GM19099 (cell line): Measurements from ENCODE around the gene CABCOCO1.

Source experiments
- POLR2A ChIP-seq: IDR thresholded peaks from 3 replicates; pipeline ENCODE4 v1.6.1; 2011; ENCODE audit warnings: low read depth; ENCODE audit not compliant: insufficient read length; ENCODE audit errors: extremely low read depth

The CABCOCO1 gene, protein sequence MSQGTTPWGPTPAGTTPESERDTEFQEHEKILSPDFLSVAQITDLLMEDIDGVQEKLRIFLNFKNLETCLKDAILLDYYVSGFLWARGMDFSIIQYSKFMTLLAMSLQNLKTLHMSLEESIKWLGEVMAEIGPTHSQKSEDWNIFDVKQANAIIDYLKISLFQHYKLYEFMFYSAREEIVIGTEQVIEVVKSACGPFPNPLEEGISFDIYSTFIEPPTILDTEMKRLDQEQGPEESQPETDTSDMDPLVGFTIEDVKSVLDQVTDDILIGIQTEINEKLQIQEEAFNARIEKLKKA

DNA sequence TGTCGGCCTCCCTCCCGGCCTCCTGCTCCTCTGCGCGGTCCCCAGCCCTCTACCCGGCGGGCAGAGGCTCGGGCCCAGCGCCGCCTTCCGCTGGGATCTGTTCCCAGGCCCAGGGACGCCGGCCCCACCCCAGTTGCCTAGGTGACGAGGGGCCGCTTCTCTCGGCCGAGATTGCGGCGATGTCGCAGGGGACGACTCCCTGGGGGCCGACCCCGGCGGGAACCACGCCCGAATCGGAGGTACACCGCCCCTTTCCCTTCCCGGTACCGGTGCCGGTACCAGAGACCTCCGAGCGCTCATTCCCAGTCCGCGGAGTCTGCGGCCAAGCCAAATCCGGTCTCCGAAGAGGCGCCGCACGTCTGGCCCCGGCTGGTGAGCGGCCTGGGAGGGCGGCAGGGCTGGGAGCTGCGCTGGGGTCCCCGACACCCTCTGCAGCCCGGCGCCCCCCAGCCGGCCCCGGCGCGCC is at the start of gene CABCOCO1:
Gene CABCOCO1, plus strand, starts transcription at position 136 of the 466 bp plus-strand sequence. Its CDS starts 44 bp downstream, at position 180.
- TF ChIP-seq POLR2A = no peak

DNA sequence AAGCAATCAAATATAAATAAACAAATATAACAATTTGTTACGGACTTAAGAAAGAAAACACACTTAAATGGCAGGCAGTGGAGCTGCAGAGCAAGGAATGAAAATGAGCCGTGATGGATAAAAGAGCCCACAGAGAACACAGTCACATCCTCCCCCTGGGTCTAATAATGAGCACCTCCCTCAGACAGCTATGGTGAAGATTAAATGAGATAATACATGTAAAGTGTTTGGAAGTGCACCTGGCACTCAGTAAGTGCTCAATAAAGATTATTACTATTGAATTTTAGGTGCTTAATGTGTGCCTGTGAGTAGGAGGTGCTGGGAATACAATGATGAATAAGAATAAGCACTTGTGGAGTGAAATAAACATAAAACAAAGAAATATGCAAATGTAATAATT is 49.1 kb upstream of the CABCOCO1 start:
- no peak for TF ChIP-seq POLR2A

DNA sequence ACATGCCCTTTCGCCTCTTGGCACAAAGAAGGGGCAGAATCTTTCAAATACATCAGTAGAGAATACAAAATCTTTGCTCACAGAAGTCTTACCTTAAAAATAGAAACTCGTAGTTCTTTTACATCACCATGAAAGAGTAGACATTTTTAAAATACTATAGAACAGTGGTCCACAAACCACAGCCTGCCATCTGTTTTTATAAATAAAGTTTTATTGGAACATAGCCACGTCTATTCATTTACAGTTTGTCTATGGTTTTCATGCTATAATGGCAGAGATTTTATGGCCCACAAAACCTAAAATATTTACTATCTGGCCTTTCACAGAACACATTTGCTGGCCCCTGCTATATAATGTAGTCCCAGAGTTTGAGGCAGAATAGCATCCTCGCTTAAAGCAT is 46.1 kb upstream of the CABCOCO1 start:
- TF ChIP-seq POLR2A = no peak

DNA sequence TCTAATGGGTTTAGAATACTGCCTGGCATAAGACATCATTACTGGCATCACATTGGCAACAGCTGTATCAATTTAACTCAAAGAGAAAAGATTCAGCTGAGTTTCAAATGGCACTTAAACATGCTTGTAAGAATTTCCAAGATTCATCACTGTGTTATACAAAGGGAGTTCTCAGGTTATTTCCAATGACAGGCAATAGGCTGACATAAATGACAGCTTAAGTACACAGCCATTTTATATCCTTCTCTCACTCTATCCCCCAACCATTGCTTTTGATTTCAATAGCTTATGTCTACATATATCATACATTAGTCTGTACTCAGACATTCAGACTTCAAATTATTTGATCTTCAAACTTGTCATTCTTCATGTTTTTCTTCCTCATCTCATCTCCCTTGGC is 45.5 kb upstream of the CABCOCO1 start:
- TF ChIP-seq POLR2A = no peak

DNA sequence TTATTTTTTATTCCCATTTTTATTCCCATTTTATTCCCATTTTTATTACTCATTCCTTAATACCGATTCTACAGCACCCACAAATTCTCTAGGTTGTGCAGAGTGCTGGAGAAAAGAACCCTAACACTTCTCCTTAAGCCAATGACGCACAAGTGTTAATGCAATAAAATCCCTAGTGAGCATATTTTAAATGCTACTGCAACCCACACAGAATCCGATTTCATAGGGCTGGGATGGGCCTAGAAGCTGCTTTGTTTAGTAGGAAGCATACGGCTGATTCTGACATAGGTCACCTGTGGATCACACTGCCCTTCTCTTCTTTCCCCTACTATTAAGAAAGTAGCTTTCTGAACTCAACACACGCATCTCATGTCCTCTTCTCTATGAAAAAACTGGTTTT is 45.1 kb upstream of the CABCOCO1 start:
- TF ChIP-seq POLR2A = no peak

DNA sequence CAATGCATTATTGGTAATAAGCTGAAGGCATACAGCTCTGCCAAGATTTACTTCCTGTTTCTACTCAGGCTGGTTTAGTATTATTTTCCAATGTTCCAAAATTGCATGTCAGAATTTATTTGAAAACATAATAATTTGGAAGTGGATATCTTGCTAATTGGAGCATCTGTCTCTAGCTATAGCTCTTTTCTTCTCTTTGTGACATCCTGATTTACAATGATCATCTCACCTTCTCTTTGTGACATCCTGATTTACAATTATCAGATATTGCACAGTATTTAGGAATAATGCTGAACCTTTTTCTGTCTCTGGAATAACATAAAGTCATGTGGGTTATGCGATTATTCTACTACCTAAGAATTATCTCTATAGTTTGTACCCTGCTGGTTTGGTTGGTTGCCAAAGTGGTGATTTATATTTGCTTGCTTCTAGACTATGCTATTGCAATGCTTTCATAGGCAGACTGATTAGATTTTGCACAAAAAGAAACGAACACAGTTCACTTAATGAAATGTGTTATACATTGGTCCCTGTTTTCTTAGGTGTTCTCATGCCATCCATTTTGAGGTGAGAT is 44.3 kb upstream of the CABCOCO1 start:
- TF ChIP-seq POLR2A = no peak

DNA sequence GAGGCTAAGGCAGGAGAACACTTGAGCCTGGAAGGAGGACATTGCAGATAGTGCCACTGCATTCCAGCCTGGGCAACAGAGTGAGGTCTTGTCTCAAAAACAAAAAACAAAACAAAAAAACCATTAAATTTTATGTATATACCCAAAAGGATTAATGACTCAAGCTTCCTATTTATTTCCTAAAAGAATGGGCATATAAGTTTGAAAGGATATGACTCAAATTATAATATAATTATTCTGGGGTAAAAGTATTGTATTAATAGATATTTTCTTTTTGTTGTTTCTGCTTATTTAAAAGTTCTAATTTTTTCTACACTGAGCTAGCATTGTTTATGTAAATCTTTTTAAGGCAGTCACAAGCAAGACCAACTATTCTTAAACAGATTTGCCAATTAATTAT is 42.2 kb upstream of the CABCOCO1 start:
- TF ChIP-seq POLR2A = no peak

DNA sequence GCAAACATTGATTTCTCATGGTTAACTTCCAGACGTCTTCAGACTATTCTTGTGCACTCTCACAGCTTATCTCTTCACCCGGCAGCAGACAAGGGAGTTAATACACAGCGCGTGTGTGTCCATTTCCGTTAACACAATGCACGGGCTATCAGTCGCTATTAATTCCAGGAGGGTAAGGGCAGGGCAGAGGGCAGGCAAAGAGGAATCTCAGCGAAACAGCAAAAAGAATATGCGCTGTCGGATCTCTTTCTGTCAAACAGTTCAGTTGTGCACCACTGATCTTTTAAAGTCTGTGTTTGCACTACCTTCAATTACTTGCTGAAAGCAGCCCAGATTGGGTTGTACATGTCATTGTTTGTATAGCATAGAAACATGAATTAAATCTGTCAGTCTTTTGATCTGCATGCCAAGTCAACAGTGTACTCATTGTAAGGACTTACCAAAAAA is 41.1 kb upstream of the CABCOCO1 start:
- TF ChIP-seq POLR2A = no peak

DNA sequence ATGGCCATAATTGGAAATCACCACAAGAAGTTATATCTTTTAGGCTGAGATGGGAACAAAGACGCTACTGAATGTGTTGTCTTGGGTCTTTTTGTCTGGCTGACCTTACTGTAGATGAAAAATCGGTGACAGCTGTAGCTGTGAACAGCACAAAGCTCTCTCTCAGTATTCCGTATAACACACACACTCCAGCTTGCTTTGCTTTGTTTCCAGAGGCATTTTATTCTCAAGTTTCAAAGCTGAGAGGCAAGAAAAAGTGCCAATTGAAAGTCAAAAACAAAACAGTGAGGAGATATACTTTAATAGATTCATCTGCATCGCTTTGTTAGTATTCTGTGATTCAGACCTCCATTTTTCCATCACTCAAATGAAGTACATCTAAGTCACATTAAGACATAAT is 39.6 kb upstream of the CABCOCO1 start:
- no peak for TF ChIP-seq POLR2A

DNA sequence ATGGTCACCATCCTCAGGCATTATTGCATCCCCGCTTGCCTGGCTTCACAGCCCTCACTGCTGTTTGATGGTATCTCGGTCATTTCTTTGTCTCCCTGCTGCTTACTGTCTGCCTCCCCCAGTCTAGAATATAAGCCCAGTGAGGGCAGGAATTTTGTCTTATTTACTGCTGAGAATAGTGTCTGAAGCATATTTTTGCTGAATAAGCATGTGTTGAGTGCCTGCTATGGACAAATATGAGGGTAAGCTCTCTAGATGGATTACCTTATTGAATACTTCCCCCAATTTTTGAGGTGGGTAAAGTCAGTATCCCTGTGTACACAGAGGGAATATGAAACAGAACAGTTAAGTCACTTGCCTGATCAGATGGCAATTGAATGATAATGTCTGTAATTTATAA is 36.5 kb upstream of the CABCOCO1 start:
- no peak for TF ChIP-seq POLR2A

DNA sequence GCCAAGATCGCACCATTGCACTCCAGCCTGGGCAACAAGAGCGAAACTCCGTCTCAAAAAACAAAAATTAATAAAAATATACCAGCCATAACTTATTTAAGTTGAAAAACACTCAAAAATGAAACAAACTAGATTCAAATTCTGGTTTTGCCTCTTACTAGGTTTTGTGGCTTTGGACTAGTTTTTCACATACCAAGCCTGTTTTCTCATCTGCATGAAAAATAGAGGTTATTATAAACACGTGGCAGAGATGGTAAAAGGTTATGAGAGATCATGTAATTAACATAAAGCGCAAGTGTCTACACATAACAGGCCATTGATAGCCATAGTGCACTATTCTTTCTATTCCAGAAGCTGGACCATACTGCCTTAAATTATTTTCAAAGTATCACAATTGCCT is 35.5 kb upstream of the CABCOCO1 start:
- no peak for TF ChIP-seq POLR2A

DNA sequence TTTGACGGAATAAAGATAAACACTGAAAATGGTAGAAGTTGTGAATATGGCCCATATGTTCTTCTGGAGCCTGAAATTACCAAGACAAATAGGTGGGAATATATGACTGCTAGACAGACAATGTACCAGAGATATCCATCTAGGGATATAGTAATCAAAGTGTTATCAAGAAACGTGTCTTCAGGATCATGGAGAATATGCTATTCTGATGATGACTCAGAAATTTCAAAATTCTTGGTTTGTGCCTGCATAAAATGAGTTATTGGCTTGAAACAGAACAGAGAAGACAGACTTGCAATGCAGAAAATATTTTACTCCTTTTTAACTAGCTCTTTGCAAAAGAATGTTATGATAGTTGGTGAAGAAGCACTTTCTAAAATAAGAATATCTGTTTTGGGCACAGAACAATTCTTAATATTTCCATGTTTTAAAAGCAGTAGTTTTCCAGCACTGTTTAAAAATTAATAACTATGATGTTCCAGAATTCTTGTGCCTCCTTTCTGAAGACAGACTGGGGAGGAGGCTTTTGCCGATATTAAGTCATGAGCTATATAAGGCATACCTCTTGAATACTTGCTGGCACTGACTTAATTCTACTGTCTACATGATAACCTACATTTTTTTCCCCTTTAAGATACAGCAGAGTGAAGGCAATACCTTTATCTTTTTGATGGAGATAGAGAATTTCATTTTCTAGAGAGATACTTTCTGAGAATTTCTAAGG is 34.4 kb upstream of the CABCOCO1 start:
- TF ChIP-seq POLR2A = no peak

DNA sequence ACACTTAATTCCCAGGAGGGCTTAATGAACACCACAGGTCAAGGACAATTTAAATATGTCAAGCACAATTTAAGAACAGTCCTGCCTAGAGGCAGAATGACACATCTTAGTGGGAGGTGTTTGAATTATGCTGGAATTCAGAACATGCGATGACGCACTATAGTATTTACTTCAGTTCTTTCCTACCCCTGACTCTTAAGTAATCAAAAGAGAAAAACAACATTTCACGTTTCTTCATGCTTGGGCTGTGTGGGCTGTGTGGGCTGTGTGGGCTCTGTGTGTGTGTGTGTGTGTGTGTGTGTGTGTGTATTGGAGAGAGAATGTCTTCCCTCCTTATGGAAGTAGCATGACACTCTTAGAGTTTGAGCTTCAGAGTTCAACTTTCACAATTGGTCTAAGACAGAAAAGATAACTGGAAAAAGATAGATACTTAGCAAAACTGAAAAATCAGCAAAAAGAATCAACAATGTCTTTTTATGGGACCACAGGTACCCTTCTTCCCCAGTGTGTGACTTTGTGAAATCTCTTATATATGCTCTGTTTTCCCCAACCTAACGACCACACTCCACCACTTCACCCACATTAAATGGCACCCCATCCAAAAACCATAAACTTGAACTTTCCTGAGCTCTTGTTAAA is 33.7 kb upstream of the CABCOCO1 start:
- TF ChIP-seq POLR2A = no peak

DNA sequence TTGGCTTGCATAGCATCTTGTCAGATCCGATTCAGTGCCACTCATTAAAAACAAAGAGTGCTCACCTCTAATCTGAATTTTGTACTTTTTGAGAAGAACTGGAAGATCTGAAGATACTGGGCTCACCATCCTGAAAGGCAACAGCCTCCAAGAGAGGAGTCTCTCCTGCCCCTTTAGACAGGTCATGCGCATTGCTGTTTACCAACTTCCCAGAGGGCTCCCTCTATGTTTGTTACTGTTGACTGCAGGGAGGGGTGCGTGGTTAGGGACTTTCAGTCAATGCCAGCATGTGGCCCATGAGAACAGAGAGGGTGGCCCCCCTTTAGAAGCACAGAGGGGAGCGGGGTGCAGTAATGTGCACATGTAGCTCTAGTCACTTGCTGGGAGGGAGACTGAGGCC is 33.2 kb upstream of the CABCOCO1 start:
- TF ChIP-seq POLR2A = no peak

DNA sequence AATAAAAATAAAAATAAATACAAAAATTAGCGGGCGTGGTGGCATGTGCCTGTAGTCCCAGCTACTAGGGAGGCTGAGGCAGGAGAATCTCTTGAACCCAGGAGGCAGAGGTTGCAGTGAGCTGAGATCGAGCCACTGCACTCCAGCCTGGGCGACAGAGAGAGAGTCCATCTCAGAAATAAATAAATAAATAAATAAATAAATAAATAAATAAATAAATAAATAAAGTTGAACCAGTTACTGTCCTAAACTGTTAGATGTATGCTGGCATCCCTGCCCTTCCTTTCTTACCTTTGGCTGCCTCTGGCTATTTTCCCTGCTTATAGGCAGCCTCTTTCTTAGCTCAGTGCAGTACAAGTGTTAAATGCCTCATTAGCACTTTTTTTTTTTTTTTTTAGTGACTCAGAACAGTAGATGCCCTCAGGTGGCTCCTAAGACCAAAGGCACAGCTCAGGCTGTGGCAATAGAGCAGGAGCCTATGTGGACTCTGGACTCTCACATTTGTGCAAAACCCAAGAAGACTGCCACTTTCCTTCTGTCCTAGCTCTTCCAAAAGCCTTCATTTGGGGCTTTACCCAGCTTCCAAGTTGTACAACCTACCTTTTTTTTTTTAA is 30.6 kb upstream of the CABCOCO1 start:
- TF ChIP-seq POLR2A = no peak

DNA sequence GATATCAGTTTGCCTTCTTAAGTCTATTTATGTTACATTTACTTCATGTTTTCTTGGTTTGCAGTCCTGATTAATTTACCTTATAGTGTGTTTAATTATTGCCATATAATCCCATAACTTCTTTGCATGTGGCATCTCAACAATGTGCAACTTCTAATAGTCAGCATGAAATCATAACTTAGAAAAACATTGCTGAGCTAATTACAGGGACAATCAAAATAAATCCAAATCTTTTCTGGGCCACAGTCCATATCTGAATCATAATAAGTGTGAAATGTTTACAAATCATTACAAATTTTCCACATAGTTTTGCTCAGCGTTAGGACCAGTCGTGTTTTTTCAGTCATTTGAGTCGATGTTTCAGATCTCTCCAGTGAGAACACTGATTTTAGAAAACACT is 29.1 kb upstream of the CABCOCO1 start:
- no peak for TF ChIP-seq POLR2A

DNA sequence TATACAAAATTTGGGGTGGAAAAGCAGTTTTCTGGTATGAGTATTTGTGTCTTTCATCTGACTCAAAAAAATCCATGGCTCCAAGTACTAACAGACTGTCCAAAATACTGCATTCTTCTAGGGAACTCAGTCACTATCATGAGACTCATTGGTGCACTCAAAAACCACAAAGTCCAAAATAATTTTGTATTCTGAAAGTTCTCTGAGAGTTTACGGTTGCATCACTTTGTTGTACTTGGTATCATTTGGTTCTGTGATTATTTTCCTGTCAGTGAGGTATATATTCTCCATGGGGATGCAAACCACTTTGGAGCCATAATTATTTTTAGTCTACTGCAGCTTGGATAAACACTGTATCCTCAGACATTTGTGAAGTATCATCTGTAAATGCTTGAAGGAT is 28.0 kb upstream of the CABCOCO1 start:
- TF ChIP-seq POLR2A = no peak
